ENCODE measurements around the gene ZNF500.

GRCh38 chr16:4743226-4743878 is 23.6 kb downstream of the ZNF500 start:
- TF ChIP-seq ZNF331 (CRISPR knock-in tag; IDR thresholded peaks at IDR 0.05; ENCODE audit: low read depth) (no peak), NANOG (IDR thresholded peaks at IDR 0.05; ENCODE audit: borderline replicate concordance) (no peak), EZH2phosphoT487 (IDR thresholded peaks at IDR 0.05; ENCODE audit: unreplicated experiment) (no peak), EZH2 (IDR thresholded peaks at IDR 0.05; ENCODE audit: low read depth, unreplicated experiment) (no peak), CTCF (conservative IDR thresholded peaks at IDR 0.05; ENCODE audit: low read depth in 2 of 2) (no peak), POLR2AphosphoS5 (IDR thresholded peaks at IDR 0.05; ENCODE audit: low read depth) (no peak), REST (IDR thresholded peaks at IDR 0.05; ENCODE audit: unreplicated experiment) (no peak), CREB1 (CRISPR knock-in tag; IDR thresholded peaks at IDR 0.05; ENCODE audit: low read depth) (no peak), ZNF462 (CRISPR knock-in tag; IDR thresholded peaks at IDR 0.05) (no peak), ZNF114 (CRISPR knock-in tag; IDR thresholded peaks at IDR 0.05) (no peak), JUNB (IDR thresholded peaks at IDR 0.05; ENCODE audit: unreplicated experiment) (no peak), ETS1 (IDR thresholded peaks at IDR 0.05) (no peak), STAT1 (IDR thresholded peaks at IDR 0.05; ENCODE audit: unreplicated experiment) (no peak)

Measured in GM23338 (cell line).